Right ventricle myocardium inferior (tissue), 1 donor: ENCODE results near the gene MT1M. TPM values are rescaled to one million over a fixed set of nuclear protein-coding genes. Genes with fewer than 3 reads are reported as not detected.
"Not testable (repeated sequence)": the region's sequence is repeated elsewhere in the genome, so short reads cannot be mapped to it uniquely, and the experiment has no call there.

Source experiments
- ATAC-seq: fragments of 200-7000 bp; cut with Tn5 transposase; one replicate; pipeline ENCODE4 v1.9.1; 2020; ENCODE audit warnings: mild to moderate bottlenecking, moderate library complexity
- DNase-seq: peaks from one replicate; pipeline ENCODE4 v3.0.0; 2021; ENCODE audit errors: missing footprints
- intact Hi-C: fragments of 100-400 bp; cut with DNase I; formaldehyde crosslinking; loops from one replicate; pipeline ENCODE4 v1.11.0; 2022
- total RNA-seq: library from RNA; stranded (reverse); fragmentation: NEBNext Ultra II Directional; extraction: Animal tissue kit (Norgen Biotek cat#: 25700); gene quantifications from one replicate; pipeline ENCODE4 v1.2.1, GENCODE V29; 2021
- donor health status: DM: no; HTN: yes; CAD: no; lungs with severe emphysema.

MT1M gene
- total RNA-seq, 1 donor from 2014 or later, result 6.7 TPM

DNA sequence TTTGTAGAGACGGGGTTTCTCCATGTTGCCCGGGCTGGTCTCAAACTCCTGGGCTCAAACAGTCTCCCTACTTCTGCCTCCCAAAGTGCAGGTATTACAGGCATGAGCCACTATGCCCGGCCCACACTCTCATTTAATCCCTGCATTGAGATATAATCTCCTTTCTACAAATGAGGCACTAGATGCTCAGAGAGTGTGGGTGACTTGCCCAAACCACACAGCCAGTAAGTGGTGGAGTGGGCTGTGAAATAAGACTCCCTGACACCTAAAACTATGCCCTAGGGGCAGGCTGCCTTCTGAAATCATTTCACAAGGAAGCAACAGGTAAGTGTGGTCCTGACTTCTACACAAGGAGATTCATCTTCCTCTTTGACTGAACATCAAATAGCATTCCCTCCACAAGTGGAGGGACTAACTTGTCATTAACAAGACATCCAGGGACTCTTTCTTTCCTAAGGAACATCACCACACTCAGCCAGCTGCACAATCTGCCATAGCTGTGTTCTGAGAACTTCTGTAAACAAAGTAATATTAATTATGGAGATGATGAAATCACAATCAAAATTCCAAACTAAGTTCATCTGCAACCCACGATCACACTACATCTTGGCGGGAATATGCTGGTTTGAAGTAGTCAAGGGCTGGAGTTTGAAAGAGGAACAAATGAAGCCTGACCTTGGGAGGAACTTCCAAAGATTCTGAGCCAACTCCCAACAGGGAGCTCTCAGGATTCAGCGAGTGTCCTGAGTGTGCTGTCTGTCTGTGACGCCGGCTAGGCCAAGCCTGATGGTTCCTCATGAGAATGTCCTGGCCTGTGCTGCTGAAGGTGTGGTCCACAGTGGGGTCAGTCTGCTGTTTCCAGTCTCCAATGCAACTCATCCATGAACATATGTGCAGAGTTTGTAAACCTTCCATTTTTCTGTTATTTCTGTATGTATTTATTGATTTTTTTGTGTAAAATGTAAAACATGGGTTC is 33.1 kb downstream of the MT1M start:
- DNase-seq, intact Hi-C loops, ATAC-seq: not testable (repeated sequence)

DNA sequence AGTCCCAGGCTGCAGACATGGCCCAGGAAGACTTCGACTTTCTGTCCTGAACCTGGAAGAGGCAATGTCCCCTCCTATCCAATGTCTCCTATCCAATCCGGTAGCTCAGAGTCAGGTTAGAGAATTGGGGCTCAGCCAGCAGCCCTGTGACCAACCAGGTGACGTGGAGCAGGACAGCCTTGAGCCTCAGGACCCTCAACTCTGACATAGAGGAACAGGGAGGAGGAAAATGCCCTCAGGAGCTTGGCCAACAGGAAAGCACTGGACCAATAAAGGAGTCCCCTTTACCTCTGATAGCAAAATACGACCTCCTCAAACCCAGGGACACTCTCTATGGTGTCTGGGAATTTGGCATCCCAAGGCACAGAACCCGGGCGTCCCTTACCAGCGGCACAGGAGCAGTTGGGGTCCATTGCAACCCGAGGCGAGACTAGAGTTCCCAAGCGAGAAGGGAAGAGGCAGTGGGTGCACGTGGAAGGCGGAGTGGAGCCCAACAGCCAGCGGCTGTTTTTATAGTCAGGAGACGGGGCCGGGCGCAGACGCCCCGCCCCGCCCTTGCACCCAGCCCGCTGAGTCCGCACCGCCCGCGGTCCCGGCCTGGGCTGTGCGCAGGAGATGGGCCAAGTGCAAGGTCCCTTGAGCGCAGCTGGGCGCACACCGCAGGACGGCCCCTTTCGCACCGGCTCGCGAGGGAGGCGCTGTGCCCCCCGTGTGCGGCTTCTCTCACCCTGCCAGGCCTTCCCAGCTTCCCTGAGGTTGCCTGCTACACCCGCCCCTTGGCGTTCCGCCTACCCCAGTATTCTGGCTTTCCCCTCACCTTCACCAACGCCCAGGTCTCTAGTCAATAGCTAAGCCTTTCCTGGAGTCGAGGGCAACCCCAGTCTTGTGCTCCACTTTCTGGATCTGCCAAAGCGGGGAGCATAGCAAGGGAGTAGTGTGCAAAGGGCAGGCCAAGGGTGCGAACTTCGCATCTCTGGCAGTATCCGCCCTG is 35.4 kb downstream of the MT1M start, which contains the start of gene MT1G:
TSS of gene MT1G (minus strand) at position 485 of the 991 bp plus-strand sequence. CDS start at position 413, 72 bp downstream.
- peak; percentile 82 for DNase-seq
- intact Hi-C loops, result no loop called here
- ATAC-seq, result peak; percentile 73

DNA sequence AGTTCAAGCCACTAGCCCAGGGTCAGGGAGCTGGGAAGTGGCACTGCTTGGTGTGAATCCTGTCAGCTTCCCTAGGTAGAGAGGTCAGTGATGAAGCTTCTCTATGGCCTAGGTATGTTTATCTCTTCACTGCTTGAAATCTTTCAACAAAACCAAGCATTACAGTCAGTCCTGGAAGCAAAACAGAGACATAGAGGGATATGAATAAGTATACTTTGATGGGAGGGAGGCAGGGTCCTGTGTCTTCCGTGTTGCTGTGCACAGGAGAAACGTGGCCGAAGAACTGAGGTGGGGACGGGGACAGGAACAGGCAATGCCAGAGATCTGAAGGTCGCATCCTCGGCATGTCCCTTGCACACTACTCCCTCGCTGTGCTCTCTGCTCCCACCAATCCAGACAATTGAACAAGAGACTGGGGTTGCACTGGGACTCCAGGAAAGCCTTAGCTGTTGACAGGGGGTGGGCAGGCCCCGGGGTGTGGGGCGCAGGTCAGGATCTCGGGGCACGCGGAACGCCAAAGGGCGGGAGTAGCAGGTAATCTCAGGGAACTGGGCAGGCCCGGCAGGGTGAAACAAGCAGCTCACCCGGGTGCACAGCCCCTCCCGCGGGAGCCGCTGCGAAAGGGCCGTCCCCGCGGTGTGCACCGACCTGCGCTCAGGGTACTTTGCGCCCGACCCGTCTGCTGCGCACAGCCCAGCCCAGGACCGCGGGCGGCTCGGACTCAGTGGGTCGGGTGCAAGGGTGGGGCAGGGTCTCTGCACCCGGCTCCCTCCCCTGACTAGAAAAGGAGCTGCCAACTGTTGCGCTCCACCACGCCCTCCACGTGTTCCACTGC is 36.8 kb downstream of the MT1M start, which contains the start of gene MT1H:
TSS of gene MT1H (plus strand) at position 810 of the 835 bp plus-strand sequence. CDS start 71 bp downstream, outside the sequence.
- ATAC-seq, result no peak
- DNase-seq, result no peak
- intact Hi-C loops, result no loop called here

DNA sequence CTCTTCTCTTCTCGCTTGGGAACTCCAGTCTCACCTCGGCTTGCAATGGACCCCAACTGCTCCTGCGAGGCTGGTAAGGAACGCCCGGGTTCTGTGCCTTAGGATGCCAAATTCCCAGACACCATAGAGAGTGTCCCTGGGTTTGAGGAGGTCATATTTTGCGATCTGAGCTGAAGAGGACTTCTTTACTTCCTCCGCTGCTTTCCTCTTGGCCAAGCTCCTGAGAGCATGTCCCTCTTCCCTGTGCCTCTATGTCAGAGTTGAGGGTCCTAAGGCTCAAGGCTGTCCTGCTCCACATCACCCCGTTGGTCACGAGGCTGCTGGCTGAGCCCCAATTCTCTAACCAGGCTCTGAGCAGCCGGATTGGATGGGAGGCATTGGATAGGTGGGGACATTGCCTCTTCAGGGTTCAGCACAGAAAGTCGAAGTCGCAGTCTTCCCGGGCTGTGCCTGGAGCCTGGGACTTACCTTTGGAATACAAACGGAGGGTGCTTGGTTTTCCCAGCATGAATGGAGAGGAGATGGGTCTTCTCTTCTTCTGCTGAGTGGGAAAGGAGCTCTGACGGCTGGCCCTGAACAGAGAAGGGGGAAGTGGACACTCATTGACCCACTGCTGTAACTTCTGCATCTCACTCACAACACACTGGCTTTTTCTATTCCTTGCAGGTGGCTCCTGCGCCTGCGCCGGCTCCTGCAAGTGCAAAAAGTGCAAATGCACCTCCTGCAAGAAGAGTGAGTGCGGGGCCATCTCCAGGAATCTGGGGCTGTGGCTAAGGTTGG is 37.6 kb downstream of the MT1M start:
- intact Hi-C loops, result no loop called here

DNA sequence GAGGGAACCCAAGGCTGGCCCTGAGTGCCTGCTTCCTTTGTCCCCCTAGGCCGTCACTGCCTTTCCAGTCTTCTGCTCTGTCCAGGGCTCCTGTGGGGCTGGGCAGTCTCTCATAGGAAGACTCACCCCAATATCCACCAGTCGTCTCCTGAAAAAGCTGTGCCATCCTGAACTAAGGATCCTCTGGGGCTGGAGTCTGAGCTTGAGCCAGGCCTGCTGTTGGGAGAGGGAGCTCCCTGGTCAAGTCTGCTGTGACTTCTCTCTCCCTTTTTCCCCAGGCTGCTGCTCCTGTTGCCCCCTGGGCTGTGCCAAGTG is 38.1 kb downstream of the MT1M start:
- no peak for DNase-seq
- intact Hi-C loops, result no loop called here
- ATAC-seq, result no peak

More for the DNA sequence above, 37.6 kb downstream of the MT1M start:
- DNase-seq (no peak), ATAC-seq (no peak)

DNA sequence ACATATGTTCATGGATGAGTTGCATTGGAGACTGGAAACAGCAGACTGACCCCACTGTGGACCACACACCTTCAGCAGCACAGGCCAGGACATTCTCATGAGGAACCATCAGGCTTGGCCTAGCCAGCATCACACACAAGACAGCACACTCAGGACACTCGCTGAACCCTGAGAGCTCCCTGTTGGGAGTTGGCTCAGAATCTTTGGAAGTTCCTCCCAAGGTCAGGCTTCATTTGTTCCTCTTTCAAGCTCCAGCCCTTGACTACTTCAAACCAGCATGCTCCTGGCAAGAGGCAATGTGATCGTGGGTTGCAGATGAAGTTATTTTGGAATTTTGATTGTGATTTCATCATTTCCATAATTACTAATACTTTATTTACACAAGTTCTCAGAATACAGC is 39.2 kb downstream of the MT1M start:
- intact Hi-C loops, ATAC-seq, DNase-seq: not testable (repeated sequence)

DNA sequence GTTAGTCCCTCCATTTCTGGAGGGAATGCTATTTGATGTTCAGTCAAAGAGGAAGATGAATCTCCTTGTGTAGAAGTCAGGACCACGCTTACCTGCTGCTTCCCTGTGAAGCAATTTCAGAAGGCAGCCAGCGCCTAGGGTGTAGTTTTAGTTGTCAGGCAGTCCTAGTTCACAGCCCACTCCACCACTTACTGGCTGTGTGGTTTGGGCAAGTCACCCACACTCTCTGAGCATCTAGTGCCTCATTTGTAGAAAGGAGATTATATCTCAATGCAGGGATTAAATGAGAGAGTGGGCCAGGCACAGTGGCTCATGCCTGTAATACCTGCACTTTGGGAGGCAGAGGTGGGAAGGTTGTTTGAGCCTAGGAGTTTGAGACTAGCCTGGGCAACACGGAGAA is 39.7 kb downstream of the MT1M start:
- ATAC-seq, intact Hi-C loops, DNase-seq: not testable (repeated sequence)

DNA sequence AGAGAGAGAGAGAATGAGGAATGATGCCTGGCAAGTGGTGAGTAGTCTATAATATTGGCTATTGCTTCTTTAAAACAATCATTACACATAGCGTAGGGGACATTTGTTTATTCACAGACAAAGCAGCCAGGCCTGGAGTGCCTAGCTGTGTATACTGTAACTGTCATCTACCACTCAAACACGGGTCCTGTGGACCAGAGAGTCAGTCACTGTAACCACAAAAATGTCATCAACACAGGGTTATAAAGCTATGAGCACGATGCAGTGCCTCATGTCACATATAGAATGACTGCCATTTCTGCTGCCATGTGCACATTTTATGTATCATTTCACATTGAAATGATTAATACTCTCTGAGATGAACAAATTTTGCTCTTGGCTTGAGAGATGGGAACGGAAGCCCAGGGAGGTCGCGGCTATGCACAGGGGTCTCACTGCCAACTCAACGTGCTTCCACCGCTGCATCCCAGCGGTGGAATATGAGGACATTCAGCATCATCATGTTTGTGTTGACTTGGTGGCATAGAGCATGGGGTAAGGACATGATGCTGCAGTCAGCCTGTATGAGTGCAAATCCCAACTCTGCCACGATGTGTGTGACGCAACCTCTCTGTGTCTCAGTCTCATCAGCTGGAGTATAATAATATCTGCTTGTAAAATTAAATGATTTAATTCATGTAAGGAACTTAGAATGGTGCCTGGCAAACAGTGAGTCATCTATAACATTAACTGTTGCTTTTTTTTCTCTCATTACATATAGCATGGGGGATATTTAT is 40.5 kb downstream of the MT1M start:
- intact Hi-C loops, result loop anchor here (1.0 kb wide), 1 partner anchor 29 kb away; no protein-coding TSS in a partner anchor
- no peak for DNase-seq
- no peak for ATAC-seq

DNA sequence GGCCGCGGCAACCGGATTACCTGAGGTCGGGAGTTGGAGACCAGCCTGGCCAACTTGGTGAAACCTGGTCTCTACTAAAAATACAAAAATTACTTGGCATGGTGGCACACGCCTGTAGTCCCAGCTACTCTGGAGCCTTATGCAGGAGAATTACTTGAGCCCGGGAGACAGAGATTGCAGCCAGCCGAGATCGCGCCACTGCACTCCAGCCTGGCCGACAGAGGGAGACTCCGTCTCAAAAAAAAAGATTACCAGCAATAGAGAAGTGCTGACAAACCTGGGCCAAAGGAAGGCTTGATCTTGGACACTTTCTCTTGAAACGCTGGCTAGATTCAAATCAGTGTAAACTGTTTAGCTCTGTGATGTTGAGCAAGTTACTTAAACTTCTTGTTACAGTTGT is 41.5 kb downstream of the MT1M start:
- ATAC-seq, result peak; percentile 47
- no peak for DNase-seq
- intact Hi-C loops, result loop anchor here (1.0 kb wide), 1 partner anchor 28 kb away; no protein-coding TSS in a partner anchor

DNA sequence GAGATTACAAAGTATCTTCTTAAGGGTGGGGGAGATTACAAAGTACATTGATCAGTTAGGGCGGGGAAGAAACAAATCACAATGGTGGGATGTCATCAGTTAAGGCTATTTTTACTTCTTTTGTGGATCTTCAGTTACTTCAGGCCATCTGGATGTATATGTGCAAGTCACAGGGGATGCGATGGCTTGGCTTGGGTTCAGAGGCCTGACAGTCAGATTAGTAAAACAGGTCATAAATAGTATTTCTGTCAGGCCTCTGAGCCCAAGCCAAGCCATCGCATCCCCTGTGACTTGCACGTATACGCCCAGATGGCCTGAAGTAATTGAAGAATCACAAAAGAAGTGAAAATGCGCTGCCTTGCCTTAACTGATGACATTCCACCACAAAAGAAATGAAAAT is 42.1 kb downstream of the MT1M start:
- ATAC-seq, DNase-seq, intact Hi-C loops: not testable (repeated sequence)

DNA sequence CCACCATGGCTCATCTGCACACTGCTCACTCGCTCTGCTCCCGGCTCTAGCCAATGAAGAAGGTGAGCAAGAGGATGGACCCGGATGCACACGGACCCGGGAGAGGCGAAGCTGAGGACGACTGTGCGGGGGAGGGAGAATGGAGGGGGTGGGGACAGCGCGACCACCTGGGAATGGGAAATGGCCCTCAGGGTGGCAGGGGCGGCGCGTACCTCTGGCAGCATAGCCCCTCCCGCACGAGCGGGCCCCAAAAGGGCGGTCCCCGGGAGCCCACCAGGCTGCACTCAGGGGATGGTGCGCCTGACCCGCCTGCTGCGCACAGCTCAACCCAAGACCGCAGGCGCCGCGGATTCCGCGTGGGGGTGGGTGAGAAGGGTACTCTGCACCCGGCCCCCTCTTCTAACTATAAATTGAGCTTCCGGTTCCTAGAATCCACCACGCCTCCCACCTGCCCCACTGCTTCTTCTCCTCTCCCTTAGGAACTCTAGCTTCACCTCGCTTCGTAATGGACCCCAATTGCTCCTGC is 43.3 kb downstream of the MT1M start:
- no peak for DNase-seq
- no peak for ATAC-seq
- intact Hi-C loops, result no loop called here

DNA sequence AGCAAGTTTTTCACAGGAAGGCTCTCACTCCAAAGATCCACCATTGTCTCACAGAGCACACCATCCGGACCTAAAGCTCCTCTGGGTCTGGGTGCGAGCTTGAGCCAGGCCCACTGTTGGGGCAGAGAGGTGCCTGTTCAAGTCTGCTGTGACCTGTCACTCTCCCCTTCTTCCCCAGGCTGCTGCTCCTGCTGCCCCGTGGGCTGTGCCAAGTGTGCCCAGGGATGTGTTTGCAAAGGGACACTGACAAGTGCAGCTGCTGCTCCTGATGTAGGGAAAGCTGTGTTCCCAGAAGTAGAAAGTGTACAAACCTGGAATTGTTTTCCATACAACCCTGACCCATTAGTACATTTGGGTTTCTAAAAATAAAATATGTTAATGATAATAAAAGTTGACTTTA is 45.0 kb downstream of the MT1M start:
- ATAC-seq (no peak), DNase-seq (no peak)
- intact Hi-C loops, result no loop called here

DNA sequence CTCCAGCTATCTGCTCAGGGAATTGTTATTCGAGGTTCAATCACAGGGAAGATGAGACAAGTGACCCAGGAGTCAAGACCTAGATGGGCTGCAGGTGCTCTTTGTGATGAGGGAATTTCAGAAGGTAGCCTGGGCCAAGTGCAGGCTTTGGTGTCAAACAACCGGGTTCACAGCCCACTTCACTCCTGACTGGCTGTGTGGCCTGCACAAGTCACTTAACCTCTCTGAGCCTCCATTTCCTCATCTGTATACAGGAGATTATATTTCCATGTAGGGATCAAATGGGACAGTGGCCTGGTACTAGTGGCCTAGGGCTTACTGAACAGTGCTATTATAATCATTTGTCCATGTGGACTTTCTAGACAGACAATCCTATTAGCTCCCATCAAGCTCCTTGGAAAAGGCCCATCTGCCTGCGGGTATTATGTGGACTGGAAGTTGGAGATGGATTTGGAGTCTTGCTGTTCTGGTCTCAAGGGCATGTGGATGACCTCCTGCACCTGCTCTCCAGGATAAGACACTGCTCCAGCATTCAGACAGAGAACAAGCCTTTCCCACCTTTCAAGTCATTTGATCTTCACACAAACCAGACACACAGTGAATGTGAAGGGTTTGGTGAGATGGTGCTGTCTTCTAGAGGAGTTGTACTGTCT is 46.7 kb downstream of the MT1M start:
- DNase-seq (no peak), ATAC-seq (no peak)
- intact Hi-C loops, result no loop called here

DNA sequence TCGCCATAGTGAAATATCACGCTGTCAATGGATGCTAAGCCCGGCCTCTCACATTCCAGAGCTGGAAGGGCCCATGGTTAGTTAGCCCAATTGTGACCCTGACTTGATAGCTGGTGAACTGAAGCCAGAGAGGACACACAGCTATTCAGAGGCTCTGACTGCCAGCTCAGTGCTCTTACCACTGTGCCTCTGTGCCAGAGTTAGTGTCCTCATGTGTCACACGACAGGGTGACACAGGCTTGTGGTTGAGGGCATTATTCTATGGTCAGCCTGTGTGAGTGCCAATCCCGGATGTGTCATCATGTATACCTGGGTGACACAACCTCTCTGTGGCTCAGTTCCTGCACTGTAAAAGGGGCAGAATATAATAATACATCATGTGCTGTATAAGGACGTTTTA is 47.4 kb downstream of the MT1M start:
- intact Hi-C loops, result loop anchor here (5.0 kb wide), 1 partner anchor 43 kb away; the partner anchor contains the start of gene MT1A
- ATAC-seq, result peak; percentile 60
- no peak for DNase-seq

DNA sequence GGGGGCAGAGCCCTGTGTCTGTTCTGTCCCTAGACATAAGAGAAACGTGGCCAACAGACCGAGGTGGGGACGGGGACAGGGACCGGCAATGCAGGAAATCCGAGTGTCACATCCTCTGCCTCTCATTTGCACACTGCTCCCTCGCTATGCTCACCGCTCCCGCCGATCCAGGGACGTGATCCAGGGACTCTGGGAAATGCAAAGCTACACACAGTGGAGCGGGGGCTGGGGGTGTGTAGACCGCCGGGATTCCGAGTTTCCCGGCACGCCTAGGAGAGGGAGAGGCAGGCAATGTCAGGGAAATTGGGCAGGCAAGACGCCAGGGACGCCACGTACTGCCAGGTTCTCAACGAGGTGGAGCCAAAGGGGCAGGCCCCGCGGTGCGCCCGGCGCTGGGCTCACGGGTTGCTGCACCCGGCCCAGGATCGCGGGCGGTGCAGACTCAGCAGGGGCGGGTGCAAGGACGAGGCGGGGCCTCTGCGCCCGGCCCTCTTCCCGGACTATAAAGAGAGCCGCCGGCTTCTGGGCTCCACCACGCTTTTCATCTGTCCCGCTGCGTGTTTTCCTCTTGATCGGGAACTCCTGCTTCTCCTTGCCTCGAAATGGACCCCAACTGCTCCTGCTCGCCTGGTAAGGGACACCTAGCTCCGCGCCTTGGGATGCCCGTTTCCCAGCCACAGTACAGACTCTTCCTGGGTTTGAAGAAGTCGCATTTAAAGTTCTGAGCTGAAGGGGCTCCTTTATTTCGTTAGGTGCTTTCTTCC is 49.7 kb downstream of the MT1M start, which contains the start of gene MT1X:
TSS of gene MT1X (plus strand) at position 532 of the 764 bp plus-strand sequence. CDS start at position 603, 71 bp downstream.
- peak; percentile 96 for DNase-seq
- peak; percentile 95 for ATAC-seq
- intact Hi-C loops, result loop anchor here (2.0 to 5.0 kb wide), 2 partner anchors 45 to 75 kb away; partner anchors contain the start of gene MT1A
